CD14-positive monocyte (primary cell): Measurements from ENCODE around the gene KIF13A. TPM values are rescaled to one million over a fixed set of nuclear protein-coding genes. Genes with fewer than 3 reads are reported as not detected.

Source experiments
- DNase-seq, 3 donors: peaks; one replicate each; pipeline ENCODE4 v3.0.0-alpha.2; 2011 to 2022
- H2AFZ ChIP-seq: 2 replicates; pipeline ENCODE4 v1.6.0; 2012; ENCODE audit warnings: mild to moderate bottlenecking, low read depth, low read length, inconsistent platforms; ENCODE audit not compliant: insufficient read depth, poor library complexity, severe bottlenecking
- H3K27ac ChIP-seq, 2 donors: 1 replicate in 1 of 2; 2 replicates in 1 of 2; pipeline ENCODE4 v1.5.1; 2012 to 2013; ENCODE audit warnings: low read length in 2 of 2, control low read depth in 1 of 2, inconsistent platforms in 1 of 2, low read depth in 1 of 2, mild to moderate bottlenecking in 1 of 2
- H3K27me3 ChIP-seq, 2 donors: one replicate each; pipeline versions ENCODE4 v1.6.0 to v1.6.1; 2011 to 2013; ENCODE audit warnings: low read length in 2 of 2; ENCODE audit not compliant: control insufficient read depth in 2 of 2, insufficient read depth in 2 of 2
- H3K36me3 ChIP-seq, 2 donors: replicated peaks in 1 of 2; 1 replicate in 1 of 2; 2 replicates in 1 of 2; pipeline versions ENCODE4 v1.5.1 to v1.6.1; 2012 to 2013; ENCODE audit warnings: low read length in 2 of 2, control low read depth in 1 of 2, inconsistent platforms in 1 of 2, mild to moderate bottlenecking in 1 of 2; ENCODE audit not compliant: insufficient read depth in 2 of 2, control insufficient read depth in 1 of 2
- H3K4me1 ChIP-seq, 2 donors: 1 replicate in 1 of 2; 2 replicates in 1 of 2; pipeline versions ENCODE4 v1.5.1 to v1.6.1; 2012 to 2013; ENCODE audit warnings: low read length in 2 of 2, control low read depth in 1 of 2, inconsistent platforms in 1 of 2, mild to moderate bottlenecking in 1 of 2, moderate library complexity in 1 of 2; ENCODE audit not compliant: insufficient read depth in 2 of 2, control insufficient read depth in 1 of 2
- H3K4me2 ChIP-seq: replicated peaks from 2 replicates; pipeline ENCODE3; 2012; ENCODE audit warnings: low read length, moderate library complexity, mild to moderate bottlenecking; ENCODE audit not compliant: poor library complexity, severe bottlenecking; ENCODE audit errors: extremely low read depth
- H3K4me3 ChIP-seq, 3 experiments: fragments of 200-600 bp in 1 of 3; sonication (generic) in 1 of 3; replicated peaks in 1 of 3; 1 replicate in 2 of 3; 2 replicates in 1 of 3; pipeline ENCODE4 v1.5.1; 2011 to 2013; ENCODE audit warnings: low read length in 3 of 3, mild to moderate bottlenecking in 3 of 3, control low read depth in 2 of 3, low read depth in 2 of 3, inconsistent platforms in 1 of 3, moderate library complexity in 1 of 3
- H3K79me2 ChIP-seq: 2 replicates; pipeline ENCODE4 v1.6.0; 2012; ENCODE audit warnings: mild to moderate bottlenecking, control low read depth, inconsistent platforms, low read length, moderate library complexity; ENCODE audit not compliant: insufficient read depth
- H3K9ac ChIP-seq: 2 replicates; pipeline ENCODE4 v1.6.0; 2017; ENCODE audit warnings: low read length, mild to moderate bottlenecking; ENCODE audit not compliant: insufficient read depth, poor library complexity, severe bottlenecking
- H3K9me3 ChIP-seq, 2 donors: replicated peaks in 1 of 2; 1 replicate in 1 of 2; 2 replicates in 1 of 2; pipeline versions ENCODE4 v1.5.1 to v1.6.1; 2012 to 2013; ENCODE audit warnings: low read length in 2 of 2, control low read depth in 1 of 2; ENCODE audit not compliant: control insufficient read depth in 1 of 2, insufficient read depth in 1 of 2
- H4K20me1 ChIP-seq: 2 replicates; pipeline ENCODE4 v1.6.0; 2012; ENCODE audit warnings: mild to moderate bottlenecking, low read length, control low read depth, moderate library complexity; ENCODE audit not compliant: insufficient read depth
- H3K27ac Mint-ChIP-seq, 7 donors: one replicate each; pipeline ENCODE4 v1.8.0; 2020; ENCODE audit warnings: mild to moderate bottlenecking in 7 of 7, mixed read lengths in 7 of 7, moderate library complexity in 6 of 7, inconsistent platforms in 2 of 7
- H3K27me3 Mint-ChIP-seq, 3 donors: one replicate each; pipeline ENCODE4 v1.8.0; 2021 to 2022; ENCODE audit warnings: low read depth in 3 of 3, mild to moderate bottlenecking in 3 of 3, mixed read lengths in 3 of 3, moderate library complexity in 3 of 3, inconsistent platforms in 1 of 3
- H3K36me3 Mint-ChIP-seq, 2 donors: one replicate each; pipeline ENCODE4 v1.8.0; 2020; ENCODE audit warnings: mixed read lengths in 2 of 2, inconsistent platforms in 1 of 2, mild to moderate bottlenecking in 1 of 2
- H3K4me1 Mint-ChIP-seq: one replicate; pipeline ENCODE4 v1.8.0; 2020; ENCODE audit warnings: mild to moderate bottlenecking, mixed read lengths
- H3K4me3 Mint-ChIP-seq, 2 donors: one replicate each; pipeline ENCODE4 v1.8.0; 2020; ENCODE audit warnings: mild to moderate bottlenecking in 2 of 2, mixed read lengths in 2 of 2, moderate library complexity in 1 of 2
- H3K9me3 Mint-ChIP-seq, 7 donors: one replicate each; pipeline ENCODE4 v1.8.0; 2020 to 2022; ENCODE audit warnings: mixed read lengths in 7 of 7, mild to moderate bottlenecking in 6 of 7, moderate library complexity in 6 of 7, inconsistent platforms in 2 of 7
- WGBS: methylation state at CpG from one replicate; pipeline ENCODE4 v1.1.5; 2013; ENCODE audit warnings: missing lambda C conversion rate; ENCODE audit not compliant: insufficient coverage; 5-methylcytosine and 5-hydroxymethylcytosine counted together
- intact Hi-C, 2 donors: fragments of 100-400 bp; cut with micrococcal nuclease; formaldehyde crosslinking; loops; one replicate each; pipeline versions ENCODE4 v1.15.0 to v1.15.1; 2023
- polyA plus RNA-seq, 3 donors: library from polyadenylated mRNA; depleted of rRNA in 1 of 3; unstranded in 2 of 3; stranded (reverse) in 1 of 3; fragments of 300-500 nt in 2 of 3; fragments of >200 nt in 1 of 3; fragmentation: Illumina TruSeq in 2 of 3; gene quantifications; 1 replicate in 2 of 3; 2 replicates in 1 of 3; pipeline ENCODE4 v1.2.3, GENCODE V29; 2012 to 2021
- TF ChIP-seq, protein P1 (sequence below): fragments of 200-600 bp; IDR thresholded peaks from one replicate; pipeline ENCODE4 v1.8.0; 2022; ENCODE audit warnings: antibody characterized with exemption, mild to moderate bottlenecking

KIF13A gene
- polyA plus RNA-seq, 3 donors: 2.9 to 28.4 (median 6.0) TPM

DNA sequence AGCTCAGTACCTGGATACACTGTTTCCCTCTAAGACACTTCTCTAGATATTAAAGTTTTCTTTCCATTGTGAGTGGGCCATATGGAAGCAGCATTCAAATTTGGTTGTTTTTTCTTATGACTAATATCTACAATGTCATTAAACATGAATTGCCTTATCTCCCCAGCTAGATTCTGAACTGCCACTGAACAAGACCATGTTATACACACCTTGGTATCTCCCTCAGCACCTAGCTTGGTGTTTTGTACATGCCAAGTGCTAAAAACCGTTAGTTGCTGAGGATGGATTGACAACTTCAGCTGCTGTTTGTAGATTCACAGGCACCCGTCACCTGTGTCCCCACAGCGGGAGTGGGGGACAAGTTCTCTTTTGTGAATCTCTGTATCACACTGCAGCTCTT, 131.1 kb downstream of the KIF13A start:
- Mint-ChIP-seq H3K4me3 (no peak overlapping the region), H3K27ac (peak overlapping the region in 1 of 7 donors; percentile 37), H3K27me3 (peaks cover 0 to 2% (median 0%) of the 10 kb centered on the region in 3 donors), H3K36me3 (peaks cover 42 to 46% of the 10 kb centered on the region in 2 donors), H3K9me3 (peaks cover 0 to 2% (median 0%) of the 10 kb centered on the region in 7 donors), H3K4me1 (peaks cover under 1% of the 10 kb centered on the region)
- TF ChIP-seq, protein P1, sequence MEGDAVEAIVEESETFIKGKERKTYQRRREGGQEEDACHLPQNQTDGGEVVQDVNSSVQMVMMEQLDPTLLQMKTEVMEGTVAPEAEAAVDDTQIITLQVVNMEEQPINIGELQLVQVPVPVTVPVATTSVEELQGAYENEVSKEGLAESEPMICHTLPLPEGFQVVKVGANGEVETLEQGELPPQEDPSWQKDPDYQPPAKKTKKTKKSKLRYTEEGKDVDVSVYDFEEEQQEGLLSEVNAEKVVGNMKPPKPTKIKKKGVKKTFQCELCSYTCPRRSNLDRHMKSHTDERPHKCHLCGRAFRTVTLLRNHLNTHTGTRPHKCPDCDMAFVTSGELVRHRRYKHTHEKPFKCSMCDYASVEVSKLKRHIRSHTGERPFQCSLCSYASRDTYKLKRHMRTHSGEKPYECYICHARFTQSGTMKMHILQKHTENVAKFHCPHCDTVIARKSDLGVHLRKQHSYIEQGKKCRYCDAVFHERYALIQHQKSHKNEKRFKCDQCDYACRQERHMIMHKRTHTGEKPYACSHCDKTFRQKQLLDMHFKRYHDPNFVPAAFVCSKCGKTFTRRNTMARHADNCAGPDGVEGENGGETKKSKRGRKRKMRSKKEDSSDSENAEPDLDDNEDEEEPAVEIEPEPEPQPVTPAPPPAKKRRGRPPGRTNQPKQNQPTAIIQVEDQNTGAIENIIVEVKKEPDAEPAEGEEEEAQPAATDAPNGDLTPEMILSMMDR: no peak
- Histone ChIP-seq H4K20me1 (peaks cover 11% of the 10 kb centered on the region), H3K36me3 (peaks cover 18 to 61% of the 10 kb centered on the region in 2 donors), H3K4me2 (no peak overlapping the region), H2AFZ (no peak overlapping the region), H3K4me1 (no peaks in the 10 kb centered on the region), H3K9me3 (no peaks in the 10 kb centered on the region), H3K79me2 (no peaks in the 10 kb centered on the region), H3K27me3 (no peaks in the 10 kb centered on the region), H3K4me3 (no peak overlapping the region), H3K9ac (no peak overlapping the region), H3K27ac (no peak overlapping the region)
- no CpG with 5 or more reads among the region's 3 CpGs for WGBS
- DNase-seq: no peak
- intact Hi-C loops: no loop called here

DNA sequence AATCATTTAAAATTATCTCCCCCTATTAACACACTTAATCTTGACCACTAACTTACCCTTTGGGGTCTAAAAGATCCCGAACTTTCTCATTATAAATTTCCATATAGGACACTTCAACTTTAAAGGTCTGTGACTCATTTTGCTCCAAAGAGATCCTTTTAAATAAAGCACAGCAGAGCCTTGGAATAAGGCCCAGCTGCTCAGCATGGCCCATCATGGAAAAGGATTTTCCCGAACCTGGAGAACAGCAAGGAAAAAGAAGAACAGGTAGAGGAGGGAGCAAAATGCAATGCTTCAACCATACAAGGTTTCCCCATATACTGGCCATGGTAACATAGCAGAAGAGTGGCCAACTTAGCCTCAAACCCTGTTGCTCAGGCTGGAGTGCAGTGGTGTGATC, 132.1 kb downstream of the KIF13A start:
- 100% methylated on average over 1 of the region's 2 CpGs for WGBS
- peaks cover 51 to 55% of the 10 kb centered on the region in 2 donors for H3K36me3 Mint-ChIP-seq

More for the DNA sequence above, 132.1 kb downstream of the KIF13A start:
- Mint-ChIP-seq H3K9me3 (peaks cover 0 to 2% (median 0%) of the 10 kb centered on the region in 7 donors), H3K4me3 (no peak overlapping the region), H3K27me3 (peaks cover 0 to 2% (median 0%) of the 10 kb centered on the region in 3 donors), H3K27ac (peak overlapping the region in 2 of 7 donors; percentile 26), H3K4me1 (no peaks in the 10 kb centered on the region)
- Histone ChIP-seq H3K36me3 (peaks cover 28 to 70% of the 10 kb centered on the region in 2 donors), H3K4me1 (no peaks in the 10 kb centered on the region), H3K4me3 (no peak overlapping the region), H3K27ac (no peak overlapping the region), H3K9me3 (no peaks in the 10 kb centered on the region), H3K9ac (no peak overlapping the region), H3K79me2 (no peaks in the 10 kb centered on the region), H4K20me1 (peaks cover 11% of the 10 kb centered on the region), H3K4me2 (no peak overlapping the region), H2AFZ (no peak overlapping the region), H3K27me3 (no peaks in the 10 kb centered on the region)
- intact Hi-C loops: no loop called here
- TF ChIP-seq, protein P1: no peak
- DNase-seq: no peak
